ENCODE measurements around the gene LAT.

DNA sequence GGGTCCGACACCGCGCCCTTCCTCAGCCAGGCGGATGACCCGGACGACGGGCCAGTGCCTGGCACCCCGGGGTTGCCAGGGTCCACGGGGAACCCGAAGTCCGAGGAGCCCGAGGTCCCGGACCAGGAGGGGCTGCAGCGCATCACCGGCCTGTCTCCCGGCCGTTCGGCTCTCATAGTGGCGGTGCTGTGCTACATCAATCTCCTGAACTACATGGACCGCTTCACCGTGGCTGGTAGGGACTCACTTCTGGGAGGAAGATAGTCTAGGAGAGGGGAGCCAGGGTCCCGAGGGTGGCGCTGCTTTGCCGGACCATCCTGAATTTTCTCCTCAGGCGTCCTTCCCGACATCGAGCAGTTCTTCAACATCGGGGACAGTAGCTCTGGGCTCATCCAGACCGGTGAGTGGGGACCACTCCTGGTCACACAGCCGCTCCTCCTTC is 9.7 kb upstream of the LAT start:
- TF ChIP-seq, protein P1, sequence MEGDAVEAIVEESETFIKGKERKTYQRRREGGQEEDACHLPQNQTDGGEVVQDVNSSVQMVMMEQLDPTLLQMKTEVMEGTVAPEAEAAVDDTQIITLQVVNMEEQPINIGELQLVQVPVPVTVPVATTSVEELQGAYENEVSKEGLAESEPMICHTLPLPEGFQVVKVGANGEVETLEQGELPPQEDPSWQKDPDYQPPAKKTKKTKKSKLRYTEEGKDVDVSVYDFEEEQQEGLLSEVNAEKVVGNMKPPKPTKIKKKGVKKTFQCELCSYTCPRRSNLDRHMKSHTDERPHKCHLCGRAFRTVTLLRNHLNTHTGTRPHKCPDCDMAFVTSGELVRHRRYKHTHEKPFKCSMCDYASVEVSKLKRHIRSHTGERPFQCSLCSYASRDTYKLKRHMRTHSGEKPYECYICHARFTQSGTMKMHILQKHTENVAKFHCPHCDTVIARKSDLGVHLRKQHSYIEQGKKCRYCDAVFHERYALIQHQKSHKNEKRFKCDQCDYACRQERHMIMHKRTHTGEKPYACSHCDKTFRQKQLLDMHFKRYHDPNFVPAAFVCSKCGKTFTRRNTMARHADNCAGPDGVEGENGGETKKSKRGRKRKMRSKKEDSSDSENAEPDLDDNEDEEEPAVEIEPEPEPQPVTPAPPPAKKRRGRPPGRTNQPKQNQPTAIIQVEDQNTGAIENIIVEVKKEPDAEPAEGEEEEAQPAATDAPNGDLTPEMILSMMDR (IDR thresholded peaks at IDR 0.05; ENCODE audit: insufficient read depth, low read length): no peak
- TF ChIP-seq SPI1 (IDR thresholded peaks at IDR 0.05; ENCODE audit: borderline replicate concordance, low read depth): no peak

All from HL-60 (cell line).